GM23338 (cell line): ENCODE measurements around the gene CDR2L. TPM values are rescaled to one million over a fixed set of nuclear protein-coding genes. Genes with fewer than 3 reads are reported as not detected.

Experiments used
- ATAC-seq: fragments of 200-7000 bp; cut with Tn5 transposase; 3 replicates; pipeline ENCODE4 v1.9.1; 2020
- DNase-seq: peaks from one replicate; pipeline ENCODE4 v3.0.0-alpha.2; 2015; ENCODE audit warnings: low spot score
- H2AFZ ChIP-seq: fragments of 200-600 bp; sonication (generic); 2 replicates; pipeline ENCODE4 v1.8.0; 2016; ENCODE audit warnings: antibody characterized with exemption, mild to moderate bottlenecking, moderate library complexity
- H3F3A ChIP-seq: fragments of 200-600 bp; sonication (generic); replicated peaks from 2 replicates; pipeline ENCODE4 v1.8.0; 2017; ENCODE audit warnings: antibody characterized with exemption, mixed run types, low read depth
- H3K27ac ChIP-seq: fragments of 200-600 bp; sonication (generic); 2 replicates; pipeline ENCODE4 v1.6.1; 2016; ENCODE audit warnings: low read depth
- H3K27me3 ChIP-seq: fragments of 200-600 bp; sonication (generic); 2 replicates; pipeline ENCODE4 v1.8.0; 2016; ENCODE audit warnings: mild to moderate bottlenecking, mixed run types, moderate library complexity; ENCODE audit not compliant: insufficient read depth
- H3K36me3 ChIP-seq: fragments of 200-600 bp; sonication (generic); 2 replicates; pipeline ENCODE4 v1.8.0; 2016; ENCODE audit warnings: mild to moderate bottlenecking; ENCODE audit not compliant: insufficient read depth
- H3K4me1 ChIP-seq: fragments of 200-600 bp; sonication (generic); 2 replicates; pipeline ENCODE4 v1.8.0; 2016; ENCODE audit warnings: mild to moderate bottlenecking, moderate library complexity; ENCODE audit not compliant: insufficient read depth
- H3K4me2 ChIP-seq: fragments of 200-600 bp; sonication (generic); 2 replicates; pipeline ENCODE4 v1.7.1; 2017; ENCODE audit warnings: mixed run types
- H3K4me3 ChIP-seq: fragments of 200-600 bp; sonication (generic); 2 replicates; pipeline ENCODE4 v1.6.1; 2016; ENCODE audit warnings: mixed run types
- H3K79me2 ChIP-seq: fragments of 200-600 bp; sonication (generic); replicated peaks from 2 replicates; pipeline ENCODE4 v1.8.0; 2017; ENCODE audit warnings: mild to moderate bottlenecking; ENCODE audit not compliant: insufficient read depth
- H3K9me2 ChIP-seq: fragments of 200-600 bp; sonication (generic); 2 replicates; pipeline ENCODE4 v1.8.0; 2017; ENCODE audit not compliant: insufficient read depth
- H4K20me1 ChIP-seq: fragments of 200-600 bp; sonication (generic); replicated peaks from 2 replicates; pipeline ENCODE4 v1.8.0; 2017; ENCODE audit warnings: mild to moderate bottlenecking; ENCODE audit not compliant: insufficient read depth
- H3K27ac Mint-ChIP-seq: 2 replicates; pipeline ENCODE4 v1.8.0; 2020; ENCODE audit warnings: inconsistent platforms, mild to moderate bottlenecking, moderate library complexity, mixed read lengths
- H3K27me3 Mint-ChIP-seq: 3 replicates; pipeline ENCODE4 v1.8.0; 2022; ENCODE audit warnings: low read depth, mild to moderate bottlenecking, moderate library complexity, mixed read lengths, inconsistent platforms; ENCODE audit not compliant: insufficient read depth, poor library complexity
- H3K36me3 Mint-ChIP-seq: 3 replicates; pipeline ENCODE4 v1.8.0; 2021; ENCODE audit warnings: low read depth, mild to moderate bottlenecking, inconsistent platforms, moderate library complexity, mixed read lengths
- H3K4me1 Mint-ChIP-seq: 3 replicates; pipeline ENCODE4 v1.8.0; 2020; ENCODE audit warnings: mild to moderate bottlenecking, inconsistent platforms, mixed read lengths
- H3K4me3 Mint-ChIP-seq: 3 replicates; pipeline ENCODE4 v1.8.0; 2021; ENCODE audit warnings: moderate library complexity, mild to moderate bottlenecking, inconsistent platforms, mixed read lengths
- H3K9me3 Mint-ChIP-seq: 3 replicates; pipeline ENCODE4 v1.8.0; 2020; ENCODE audit warnings: moderate library complexity, mild to moderate bottlenecking, inconsistent platforms, mixed read lengths
- CREB1 ChIP-seq: fragments of 250-450 bp; sonication (Bioruptor Pico); IDR thresholded peaks from 2 replicates; pipeline ENCODE4 v1.5.0; 2020; ENCODE audit warnings: low read depth, mild to moderate bottlenecking, moderate library complexity
- ETS1 ChIP-seq: IDR thresholded peaks from 2 replicates; pipeline ENCODE4 v1.6.1; 2016; ENCODE audit warnings: antibody characterized with exemption
- EZH2 ChIP-seq: fragments of 200-600 bp; sonication (generic); IDR thresholded peaks from one replicate; pipeline ENCODE4 v1.8.0; 2017; ENCODE audit warnings: antibody characterized with exemption, mild to moderate bottlenecking, low read depth; ENCODE audit not compliant: unreplicated experiment
- EZH2phosphoT487 ChIP-seq: fragments of 200-600 bp; sonication (generic); IDR thresholded peaks from one replicate; pipeline ENCODE4 v1.8.1; 2018; ENCODE audit warnings: antibody characterized with exemption; ENCODE audit not compliant: unreplicated experiment
- JUNB ChIP-seq: IDR thresholded peaks from one replicate; pipeline ENCODE4 v1.6.1; 2016; ENCODE audit warnings: antibody characterized with exemption; ENCODE audit not compliant: unreplicated experiment
- NANOG ChIP-seq: IDR thresholded peaks from 2 replicates; pipeline ENCODE4 v1.6.1; 2016; ENCODE audit warnings: antibody characterized with exemption, borderline replicate concordance
- STAT1 ChIP-seq: IDR thresholded peaks from one replicate; pipeline ENCODE4 v1.6.1; 2016; ENCODE audit warnings: antibody characterized with exemption; ENCODE audit not compliant: unreplicated experiment
- ZNF114 ChIP-seq: fragments of 250-450 bp; sonication (Bioruptor Pico); IDR thresholded peaks from 2 replicates; pipeline ENCODE4 v1.5.0; 2020; ENCODE audit warnings: mild to moderate bottlenecking, moderate library complexity
- ZNF331 ChIP-seq: fragments of 250-450 bp; sonication (Bioruptor Pico); IDR thresholded peaks from 2 replicates; pipeline ENCODE4 v1.5.0; 2020; ENCODE audit warnings: low read depth, mild to moderate bottlenecking, moderate library complexity
- ZNF462 ChIP-seq: fragments of 250-450 bp; sonication (Bioruptor Pico); IDR thresholded peaks from 2 replicates; pipeline ENCODE4 v1.5.0; 2020; ENCODE audit warnings: mild to moderate bottlenecking, moderate library complexity
- polyA plus RNA-seq: library from polyadenylated mRNA; unstranded; fragments of >200 nt; fragmentation: Nextera tagmentation; extraction: Ambion mirVana; gene quantifications from 2 replicates; pipeline ENCODE4 v1.2.1, GENCODE V29; 2016
- total RNA-seq: library from RNA; depleted of rRNA; stranded (reverse); fragments of >200 nt; shearing (Covaris generic); gene quantifications from 2 replicates; pipeline ENCODE4 v1.2.3, GENCODE V29; 2014
- TF ChIP-seq, protein P1 (sequence below): IDR thresholded peaks from one replicate; pipeline ENCODE4 v1.6.1; 2018; ENCODE audit warnings: antibody characterized with exemption; ENCODE audit not compliant: unreplicated experiment

The CDR2L gene
- total and polyA plus RNA-seq, 2 experiments from 2014 or later: 17.7 to 35.8 TPM

GRCh38 chr17:74954115-74954514, 33.3 kb upstream of the CDR2L start (continued):
- TF ChIP-seq ZNF331: no peak
- no peak for TF ChIP-seq ZNF114 (CRISPR knock-in tag)
- TF ChIP-seq JUNB: no peak
- TF ChIP-seq STAT1: no peak

DNA sequence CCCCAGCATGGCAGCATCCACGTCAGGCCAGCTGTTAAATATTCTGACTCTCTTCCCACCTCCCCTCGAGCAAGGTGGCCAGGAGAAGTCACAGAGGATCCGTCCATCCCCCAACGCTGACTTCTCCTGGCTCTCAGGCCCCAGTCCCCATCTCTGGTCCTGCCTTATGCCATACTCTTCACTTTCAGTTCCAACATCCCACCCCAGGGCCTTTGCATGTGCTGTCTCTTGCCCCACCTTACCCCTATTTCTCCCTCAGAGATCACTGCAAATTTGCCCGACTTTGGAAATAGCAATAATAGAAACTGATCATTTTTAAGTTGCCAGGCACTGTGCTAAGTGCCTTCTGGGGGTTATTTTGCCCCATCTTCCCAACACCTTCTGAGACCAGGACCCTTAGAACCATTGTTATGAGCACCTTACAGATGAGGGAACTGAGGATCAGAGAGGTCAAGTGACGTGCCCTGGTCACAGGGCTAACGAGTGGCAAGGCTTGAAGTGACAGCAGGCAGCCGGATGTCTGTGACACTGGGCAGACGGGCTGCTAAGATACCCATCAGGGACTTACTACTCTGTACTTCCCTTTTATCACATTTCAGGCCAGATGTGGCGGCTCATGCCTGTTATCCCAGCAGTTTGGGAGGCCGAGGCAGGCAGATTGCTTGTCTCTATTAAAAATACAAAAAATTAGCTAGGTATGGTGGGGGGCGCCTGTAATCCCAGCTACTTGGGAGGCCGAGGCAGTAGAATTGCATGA, 32.6 kb upstream of the CDR2L start:
- H3K4me3 Mint-ChIP-seq: no peak overlapping the region
- TF ChIP-seq ETS1: no peak
- no peak for TF ChIP-seq JUNB
- no peak for TF ChIP-seq ZNF331
- TF ChIP-seq, protein P1, sequence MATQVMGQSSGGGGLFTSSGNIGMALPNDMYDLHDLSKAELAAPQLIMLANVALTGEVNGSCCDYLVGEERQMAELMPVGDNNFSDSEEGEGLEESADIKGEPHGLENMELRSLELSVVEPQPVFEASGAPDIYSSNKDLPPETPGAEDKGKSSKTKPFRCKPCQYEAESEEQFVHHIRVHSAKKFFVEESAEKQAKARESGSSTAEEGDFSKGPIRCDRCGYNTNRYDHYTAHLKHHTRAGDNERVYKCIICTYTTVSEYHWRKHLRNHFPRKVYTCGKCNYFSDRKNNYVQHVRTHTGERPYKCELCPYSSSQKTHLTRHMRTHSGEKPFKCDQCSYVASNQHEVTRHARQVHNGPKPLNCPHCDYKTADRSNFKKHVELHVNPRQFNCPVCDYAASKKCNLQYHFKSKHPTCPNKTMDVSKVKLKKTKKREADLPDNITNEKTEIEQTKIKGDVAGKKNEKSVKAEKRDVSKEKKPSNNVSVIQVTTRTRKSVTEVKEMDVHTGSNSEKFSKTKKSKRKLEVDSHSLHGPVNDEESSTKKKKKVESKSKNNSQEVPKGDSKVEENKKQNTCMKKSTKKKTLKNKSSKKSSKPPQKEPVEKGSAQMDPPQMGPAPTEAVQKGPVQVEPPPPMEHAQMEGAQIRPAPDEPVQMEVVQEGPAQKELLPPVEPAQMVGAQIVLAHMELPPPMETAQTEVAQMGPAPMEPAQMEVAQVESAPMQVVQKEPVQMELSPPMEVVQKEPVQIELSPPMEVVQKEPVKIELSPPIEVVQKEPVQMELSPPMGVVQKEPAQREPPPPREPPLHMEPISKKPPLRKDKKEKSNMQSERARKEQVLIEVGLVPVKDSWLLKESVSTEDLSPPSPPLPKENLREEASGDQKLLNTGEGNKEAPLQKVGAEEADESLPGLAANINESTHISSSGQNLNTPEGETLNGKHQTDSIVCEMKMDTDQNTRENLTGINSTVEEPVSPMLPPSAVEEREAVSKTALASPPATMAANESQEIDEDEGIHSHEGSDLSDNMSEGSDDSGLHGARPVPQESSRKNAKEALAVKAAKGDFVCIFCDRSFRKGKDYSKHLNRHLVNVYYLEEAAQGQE: no peak
- no peak for TF ChIP-seq EZH2phosphoT487
- TF ChIP-seq CREB1 (CRISPR knock-in tag): no peak
- no peak for TF ChIP-seq EZH2
- TF ChIP-seq ZNF462: no peak
- no peak for TF ChIP-seq NANOG
- TF ChIP-seq ZNF114 (CRISPR knock-in tag): no peak

More for the DNA sequence above, 32.6 kb upstream of the CDR2L start:
- Mint-ChIP-seq H3K9me3 (no peaks in the 10 kb centered on the region), H3K4me1 (peaks cover 8% of the 10 kb centered on the region; the same call in 2 of the 3 replicates), H3K27me3 (peaks cover 17% of the 10 kb centered on the region), H3K27ac (no peak overlapping the region), H3K36me3 (no peaks in the 10 kb centered on the region)
- no peak overlapping the region for H2AFZ ChIP-seq
- H3K27me3 ChIP-seq: peaks cover 6% of the 10 kb centered on the region; the same call in 1 of the 2 replicates
- no peak overlapping the region for H3K4me3 ChIP-seq
- no peaks in the 10 kb centered on the region for H3K9me2 ChIP-seq
- no peak overlapping the region for H3K4me2 ChIP-seq
- ATAC-seq: no peak
- no peaks in the 10 kb centered on the region for H3K36me3 ChIP-seq
- no peaks in the 10 kb centered on the region for H3F3A ChIP-seq
- H3K4me1 ChIP-seq: peaks cover 5% of the 10 kb centered on the region; the same call in 1 of the 2 replicates
- no peaks in the 10 kb centered on the region for H3K79me2 ChIP-seq
- H3K27ac ChIP-seq: no peak overlapping the region
- DNase-seq: no peak
- no peaks in the 10 kb centered on the region for H4K20me1 ChIP-seq
